Liver (tissue), 9 donors: ENCODE data around the gene FAM72D. TPM values are rescaled to one million over a fixed set of nuclear protein-coding genes. Genes with fewer than 3 reads are reported as not detected.
"Not testable (repeated sequence)": the region's sequence is repeated elsewhere in the genome, so short reads cannot be mapped to it uniquely, and the experiment has no call there.

ENCODE experiments used
- DNase-seq: peaks from one replicate; pipeline ENCODE4 v3.0.0-alpha.2; 2017; ENCODE audit warnings: low spot score
- H3K27ac ChIP-seq, 2 donors: one replicate each; pipeline ENCODE4 v1.7.0; 2013; ENCODE audit warnings: inconsistent platforms in 2 of 2, low read length in 2 of 2, control low read depth in 1 of 2, low read depth in 1 of 2, mild to moderate bottlenecking in 1 of 2
- H3K27me3 ChIP-seq, 4 donors: one replicate each; pipeline versions ENCODE4 v1.6.1 to v1.7.0; 2013; ENCODE audit warnings: low read length in 3 of 4, inconsistent platforms in 1 of 4, mild to moderate bottlenecking in 1 of 4, moderate library complexity in 1 of 4; ENCODE audit not compliant: control insufficient read depth in 4 of 4, insufficient read depth in 4 of 4
- H3K36me3 ChIP-seq, 4 donors: one replicate each; pipeline versions ENCODE4 v1.6.1 to v1.7.0; 2013; ENCODE audit warnings: low read length in 3 of 4, mild to moderate bottlenecking in 3 of 4, low read depth in 1 of 4, moderate library complexity in 1 of 4; ENCODE audit not compliant: control insufficient read depth in 4 of 4, insufficient read depth in 3 of 4
- H3K4me1 ChIP-seq, 4 donors: one replicate each; pipeline versions ENCODE4 v1.6.1 to v1.7.0; 2013; ENCODE audit warnings: low read length in 3 of 4, mild to moderate bottlenecking in 3 of 4, moderate library complexity in 1 of 4; ENCODE audit not compliant: control insufficient read depth in 4 of 4, insufficient read depth in 4 of 4
- H3K4me3 ChIP-seq, 3 donors: one replicate each; pipeline versions ENCODE4 v1.6.1 to v1.7.0; 2013; ENCODE audit warnings: low read length in 3 of 3, control low read depth in 1 of 3, low read depth in 1 of 3, mild to moderate bottlenecking in 1 of 3
- H3K9ac ChIP-seq, 2 donors: one replicate each; pipeline ENCODE4 v1.7.0; 2013; ENCODE audit warnings: low read length in 2 of 2, mild to moderate bottlenecking in 2 of 2, moderate library complexity in 2 of 2, control low read depth in 1 of 2, low read depth in 1 of 2
- H3K9me3 ChIP-seq, 4 donors: one replicate each; pipeline versions ENCODE4 v1.6.1 to v1.7.0; 2013; ENCODE audit warnings: low read length in 3 of 4; ENCODE audit not compliant: control insufficient read depth in 4 of 4
- WGBS: extraction: QIAGEN DNeasy Blood & Tissue Kit; methylation state at CpG from one replicate; pipeline ENCODE4 v1.1.7; 2013; 5-methylcytosine and 5-hydroxymethylcytosine counted together
- polyA plus RNA-seq, 2 donors: library from polyadenylated mRNA; stranded (reverse) in 1 of 2; unstranded in 1 of 2; fragments of 200-250 nt in 1 of 2; fragments of >200 nt in 1 of 2; fragmentation: Nextera tagmentation in 1 of 2; extraction: Ambion mirVana in 1 of 2; gene quantifications; one replicate each; pipeline versions ENCODE4 v1.2.1 to v1.2.3, GENCODE V29; 2013 to 2015
- total RNA-seq, 2 donors: library from RNA; depleted of rRNA; stranded (reverse); fragments of >200 nt; gene quantifications; one replicate each; pipeline ENCODE4 v1.2.3, GENCODE V29; 2014
- donor health status: healthy.
- donor health status: healthy.
- donor health status: healthy.
- donor health status: healthy.
- donor health status: healthy.

The FAM72D gene
- total and polyA plus RNA-seq, 4 donors = 0.08 to 5.6 (median 0.18) TPM; not detected in 1

DNA sequence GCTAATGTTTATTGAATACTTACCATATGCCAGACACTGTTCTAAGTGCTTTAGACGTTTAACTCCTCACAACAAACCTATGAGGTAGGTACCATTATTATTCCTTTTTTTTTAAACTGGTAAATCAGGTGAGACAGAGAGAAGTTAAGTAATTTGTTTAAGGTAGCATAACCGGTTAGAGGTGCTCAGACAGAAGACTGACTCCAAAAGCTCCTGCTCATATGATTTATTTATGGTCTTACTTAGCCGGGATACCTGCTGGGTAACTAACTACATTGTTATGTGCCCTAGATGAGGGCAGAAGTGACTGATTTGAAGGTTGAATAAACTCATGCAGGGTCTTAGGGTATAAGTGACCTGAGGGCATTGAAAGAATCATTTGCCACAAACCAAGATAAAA is 16.9 kb downstream of the FAM72D start:
- not testable (repeated sequence) for DNase-seq, H3K9me3 ChIP-seq, H3K9ac ChIP-seq, H3K4me3 ChIP-seq, H3K36me3 ChIP-seq, H3K4me1 ChIP-seq, H3K27me3 ChIP-seq, H3K27ac ChIP-seq
- no CpG with 5 or more reads among the region's 3 CpGs for WGBS

- H3K27ac ChIP-seq, H3K9ac ChIP-seq, H3K27me3 ChIP-seq, H3K4me1 ChIP-seq, H3K36me3 ChIP-seq, H3K4me3 ChIP-seq, H3K9me3 ChIP-seq, DNase-seq: not testable (repeated sequence)
- WGBS = no CpG with 5 or more reads among the region's 1 CpG
Measured at GRCh38 chr1:145114560-145115057, 18.8 kb downstream of the FAM72D start.

GRCh38 chr1:145115587-145116493 is 20.1 kb downstream of the FAM72D start:
- WGBS = no CpG with 5 or more reads among the region's 6 CpGs
- not testable (repeated sequence) for H3K9me3 ChIP-seq, H3K9ac ChIP-seq, H3K36me3 ChIP-seq, H3K4me3 ChIP-seq, H3K27ac ChIP-seq, H3K4me1 ChIP-seq, H3K27me3 ChIP-seq, DNase-seq

DNA sequence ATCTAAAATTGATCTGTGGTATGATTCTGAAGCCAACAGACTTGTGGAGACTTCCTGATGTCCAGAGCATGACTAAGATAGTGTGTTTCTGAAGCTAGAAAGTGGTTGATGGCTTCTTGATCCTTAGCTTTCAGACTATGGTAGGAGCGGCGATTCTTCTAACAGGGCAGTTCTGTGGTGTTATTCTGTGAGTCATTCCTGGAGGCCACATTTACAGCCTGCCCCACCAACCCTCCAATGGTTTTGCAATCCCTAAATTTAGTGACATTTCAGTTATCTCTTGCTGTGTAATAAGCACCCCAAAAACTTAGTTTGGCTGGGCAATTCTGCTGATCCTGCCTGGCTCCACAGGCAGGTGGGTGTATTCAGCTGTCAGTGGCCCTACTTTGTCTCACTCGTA is 24.1 kb downstream of the FAM72D start:
- H3K36me3 ChIP-seq, H3K4me1 ChIP-seq, DNase-seq, H3K27ac ChIP-seq, H3K9ac ChIP-seq, H3K9me3 ChIP-seq, H3K27me3 ChIP-seq, H3K4me3 ChIP-seq: not testable (repeated sequence)
- WGBS = no CpG with 5 or more reads among the region's 3 CpGs

GRCh38 chr1:145122344-145123061 is 26.7 kb downstream of the FAM72D start:
- not testable (repeated sequence) for H3K27me3 ChIP-seq, H3K9me3 ChIP-seq, H3K4me3 ChIP-seq, DNase-seq, H3K4me1 ChIP-seq, H3K36me3 ChIP-seq, H3K9ac ChIP-seq, H3K27ac ChIP-seq
- WGBS = no CpG with 5 or more reads among the region's 7 CpGs

- H3K4me3 ChIP-seq, H3K27ac ChIP-seq, H3K4me1 ChIP-seq, H3K36me3 ChIP-seq, H3K27me3 ChIP-seq, DNase-seq, H3K9ac ChIP-seq, H3K9me3 ChIP-seq: not testable (repeated sequence)
- no CpG with 5 or more reads among the region's 1 CpG for WGBS
Measured at GRCh38 chr1:145123062-145123395, 27.3 kb downstream of the FAM72D start.

- not testable (repeated sequence) for H3K4me1 ChIP-seq, H3K27me3 ChIP-seq, H3K9ac ChIP-seq, DNase-seq, H3K27ac ChIP-seq, H3K36me3 ChIP-seq, H3K9me3 ChIP-seq, H3K4me3 ChIP-seq
- no CpG with 5 or more reads among the region's 7 CpGs for WGBS
Measured at GRCh38 chr1:145123992-145124641, 28.3 kb downstream of the FAM72D start.

GRCh38 chr1:145125112-145125511 is 29.3 kb downstream of the FAM72D start:
- not testable (repeated sequence) for H3K4me3 ChIP-seq, H3K4me1 ChIP-seq, H3K9me3 ChIP-seq, DNase-seq, H3K9ac ChIP-seq, H3K27me3 ChIP-seq, H3K36me3 ChIP-seq, H3K27ac ChIP-seq
- no CpG with 5 or more reads among the region's 1 CpG for WGBS
